BE2C (cell line): ENCODE data around the gene SULT1B1.

Source experiments
- DNase-seq: peaks from one replicate; pipeline ENCODE4 v3.0.0-alpha.2; 2020
- H3K27me3 ChIP-seq: fragments of 250-450 bp; sonication (Bioruptor Pico); 2 replicates; pipeline ENCODE4 v1.5.1; 2020; ENCODE audit warnings: mild to moderate bottlenecking
- H3K36me3 ChIP-seq: fragments of 250-450 bp; sonication (Bioruptor Pico); 2 replicates; pipeline ENCODE4 v1.5.1; 2020; ENCODE audit warnings: mild to moderate bottlenecking
- H3K4me1 ChIP-seq: fragments of 250-450 bp; sonication (Bioruptor Pico); 2 replicates; pipeline ENCODE4 v1.5.1; 2020
- H3K4me3 ChIP-seq: 2 replicates; pipeline ENCODE4 v1.5.1; 2011; ENCODE audit warnings: low read depth, low read length
- H3K9me3 ChIP-seq: fragments of 250-450 bp; sonication (Bioruptor Pico); 2 replicates; pipeline ENCODE4 v1.5.1; 2020
- CTCF ChIP-seq: IDR thresholded peaks from 2 replicates; pipeline ENCODE4 v1.5.1; 2012; ENCODE audit warnings: mild to moderate bottlenecking, low read depth, low read length

Gene SULT1B1

DNA sequence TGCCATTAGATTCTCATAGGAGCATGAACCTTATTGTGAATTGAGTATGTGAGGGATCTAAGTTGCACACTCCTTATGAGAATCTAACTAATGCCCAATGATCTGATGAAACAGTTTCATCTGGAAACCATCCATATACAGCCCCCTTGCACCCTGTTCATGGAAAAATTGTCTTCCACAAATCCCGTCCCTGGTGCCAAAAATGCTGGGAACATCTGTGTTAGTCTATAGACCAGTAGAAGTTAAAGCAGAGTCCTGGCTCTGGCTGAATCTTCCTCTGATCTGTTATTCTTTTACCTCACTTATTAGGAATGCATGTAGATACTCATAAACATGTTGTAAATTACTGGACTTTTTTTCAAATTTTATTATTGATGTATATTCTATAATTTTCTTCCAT, 29.2 kb downstream of the SULT1B1 start:
- no peaks in the 10 kb centered on the region for H3K9me3 ChIP-seq
- no peak for DNase-seq
- H3K36me3 ChIP-seq: no peaks in the 10 kb centered on the region
- H3K4me1 ChIP-seq: no peaks in the 10 kb centered on the region
- no peak overlapping the region for H3K4me3 ChIP-seq
- H3K27me3 ChIP-seq: no peaks in the 10 kb centered on the region
- TF ChIP-seq CTCF: no peak

GRCh38 chr4:69730002-69730401, 30.4 kb downstream of the SULT1B1 start:
- TF ChIP-seq CTCF: no peak
- Histone ChIP-seq H3K4me1 (no peaks in the 10 kb centered on the region), H3K4me3 (no peak overlapping the region), H3K27me3 (no peaks in the 10 kb centered on the region), H3K9me3 (no peaks in the 10 kb centered on the region), H3K36me3 (no peaks in the 10 kb centered on the region)
- no peak for DNase-seq

GRCh38 chr4:69727926-69728325, 32.5 kb downstream of the SULT1B1 start:
- Histone ChIP-seq H3K9me3 (no peaks in the 10 kb centered on the region), H3K27me3 (no peaks in the 10 kb centered on the region), H3K36me3 (no peaks in the 10 kb centered on the region), H3K4me3 (no peak overlapping the region), H3K4me1 (no peaks in the 10 kb centered on the region)
- no peak for TF ChIP-seq CTCF
- no peak for DNase-seq

DNA sequence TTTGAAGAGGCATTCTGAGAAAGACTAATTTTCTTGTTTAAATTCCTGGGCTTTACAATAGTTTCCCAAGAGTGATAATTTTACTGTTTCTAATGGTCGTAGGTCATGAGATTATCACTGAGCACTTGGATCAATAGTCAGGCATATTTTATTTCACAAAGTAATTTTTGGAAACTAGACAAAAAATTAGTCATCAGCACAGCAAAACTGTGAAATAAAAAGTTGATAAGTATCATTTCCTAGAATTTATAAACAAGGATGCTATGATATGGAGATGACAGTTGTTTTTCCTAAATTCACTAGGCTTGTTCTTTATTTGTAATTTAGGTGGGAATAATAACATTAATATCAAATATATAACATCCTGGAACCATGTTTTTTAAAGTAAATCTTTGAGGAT, 33.0 kb downstream of the SULT1B1 start:
- H3K9me3 ChIP-seq: no peaks in the 10 kb centered on the region
- DNase-seq: no peak
- H3K27me3 ChIP-seq: no peaks in the 10 kb centered on the region
- TF ChIP-seq CTCF: no peak
- no peaks in the 10 kb centered on the region for H3K36me3 ChIP-seq
- no peaks in the 10 kb centered on the region for H3K4me1 ChIP-seq
- H3K4me3 ChIP-seq: no peak overlapping the region

DNA sequence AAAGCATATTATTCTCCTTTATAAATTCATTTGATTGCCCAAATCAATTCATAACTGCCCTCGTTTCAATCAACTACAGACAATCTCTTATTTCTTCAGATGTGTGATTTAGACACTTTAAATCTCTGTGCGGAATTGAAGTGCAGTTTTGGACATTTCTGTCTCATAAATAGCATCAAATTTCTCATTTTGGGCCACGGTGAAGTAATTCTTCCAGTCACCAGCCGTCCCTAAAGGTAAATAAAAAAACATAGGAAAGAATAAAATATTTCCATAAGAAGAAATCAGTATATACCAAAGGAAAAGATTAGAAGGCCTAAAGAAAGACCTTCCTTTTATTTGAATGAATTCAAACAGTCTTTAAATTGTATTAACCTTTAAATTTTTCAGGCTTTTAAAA, 33.4 kb downstream of the SULT1B1 start:
- Histone ChIP-seq H3K9me3 (no peaks in the 10 kb centered on the region), H3K4me3 (no peak overlapping the region), H3K27me3 (no peaks in the 10 kb centered on the region), H3K4me1 (no peaks in the 10 kb centered on the region), H3K36me3 (no peaks in the 10 kb centered on the region)
- DNase-seq: no peak
- no peak for TF ChIP-seq CTCF

DNA sequence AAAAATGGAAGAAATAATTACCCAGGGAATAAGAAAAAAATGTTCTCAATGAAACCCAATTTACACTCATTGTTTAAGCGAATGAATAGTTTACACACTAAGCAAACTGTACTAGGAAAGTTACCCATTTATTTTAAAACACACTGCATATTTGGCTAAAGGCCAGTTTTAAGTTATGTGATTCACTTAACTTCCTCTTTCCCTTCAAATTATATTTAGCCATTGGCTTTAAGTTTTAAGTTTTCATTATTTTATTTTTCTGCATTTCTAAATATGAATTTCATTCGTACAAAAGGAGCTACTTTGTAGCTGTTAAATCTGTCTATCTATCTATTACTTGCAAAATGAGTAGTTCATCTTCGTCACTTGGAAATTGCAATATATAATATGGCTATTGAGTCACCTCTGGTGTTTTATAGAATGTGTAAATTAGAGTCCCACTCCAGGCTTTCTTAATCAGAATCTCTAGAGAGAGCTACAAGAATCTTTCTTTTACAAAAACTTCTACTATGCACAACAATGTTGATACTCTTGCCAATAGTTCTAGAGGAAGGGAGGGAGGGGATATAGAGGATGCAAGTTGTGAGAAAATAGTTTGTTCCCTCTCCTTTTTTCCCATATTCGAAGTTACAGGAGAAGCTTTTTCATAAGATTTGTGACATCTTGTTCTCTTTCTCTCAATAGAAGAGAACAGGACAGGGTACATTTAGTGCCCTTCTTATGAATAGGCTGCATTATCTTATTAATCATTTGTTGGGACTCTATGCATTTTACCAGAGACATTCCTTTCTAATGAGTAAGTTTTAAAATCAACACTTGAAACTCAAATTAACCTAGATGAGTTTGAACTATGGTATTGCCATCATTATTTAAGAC, 41.8 kb downstream of the SULT1B1 start:
- Histone ChIP-seq H3K36me3 (no peaks in the 10 kb centered on the region), H3K27me3 (no peaks in the 10 kb centered on the region; the same call in 1 of the 2 replicates), H3K4me3 (no peak overlapping the region), H3K4me1 (no peaks in the 10 kb centered on the region), H3K9me3 (no peaks in the 10 kb centered on the region)
- no peak for TF ChIP-seq CTCF
- no peak for DNase-seq
